A673 (cell line): ENCODE results near the gene ZACN. TPM values are rescaled to one million over a fixed set of nuclear protein-coding genes. Genes with fewer than 3 reads are reported as not detected.

Experiments
- BruUV-seq: library from RNA; stranded (reverse); fragments of 400-500 nt; replicated peaks from 2 replicates; lab custom pipeline; 2021; lab: Mats Ljungman, UMichigan
- CTCF ChIA-PET: fragments of 300-600 bp; sonication (Branson Sonifier 250); formaldehyde crosslinking; loops from one replicate; lab custom pipeline; 2022; ENCODE audit warnings: antibody characterized with exemption; lab: Charles Lee
- POLR2A ChIA-PET: fragments of 300-600 bp; sonication (Branson Sonifier 250); formaldehyde crosslinking; loops from one replicate; lab custom pipeline; 2022; ENCODE audit warnings: antibody characterized with exemption; ENCODE audit not compliant: low non-redundant PET; lab: Charles Lee
- DNase-seq: peaks from one replicate; pipeline ENCODE4 v3.0.0-alpha.2; 2015; ENCODE audit warnings: low spot score
- H3K27ac ChIP-seq: fragments of 200-600 bp; sonication (generic); 2 replicates; pipeline ENCODE4 v1.5.1; 2016; ENCODE audit warnings: mixed run types, low read depth, mild to moderate bottlenecking, mixed read lengths, antibody characterized with exemption, low read length; ENCODE audit not compliant: poor library complexity, severe bottlenecking
- H3K27me3 ChIP-seq: fragments of 200-600 bp; sonication (generic); replicated peaks from 2 replicates; pipeline ENCODE4 v1.6.1; 2017; ENCODE audit warnings: mixed run types, low read depth, mild to moderate bottlenecking, mixed read lengths, antibody characterized with exemption, low read length; ENCODE audit not compliant: insufficient read depth, poor library complexity
- H3K36me3 ChIP-seq: fragments of 200-600 bp; sonication (generic); 2 replicates; pipeline ENCODE4 v1.6.1; 2016; ENCODE audit warnings: mixed run types, mild to moderate bottlenecking, mixed read lengths, antibody characterized with exemption, low read length; ENCODE audit not compliant: insufficient read depth, poor library complexity, severe bottlenecking
- H3K4me1 ChIP-seq: fragments of 200-600 bp; sonication (generic); 2 replicates; pipeline ENCODE4 v1.6.1; 2017; ENCODE audit warnings: mixed run types, mild to moderate bottlenecking, mixed read lengths, antibody characterized with exemption, low read length; ENCODE audit not compliant: insufficient read depth, poor library complexity, severe bottlenecking
- H3K4me3 ChIP-seq: fragments of 200-600 bp; sonication (generic); 2 replicates; pipeline ENCODE4 v1.5.1; 2016; ENCODE audit warnings: low read depth, mixed run types, mild to moderate bottlenecking, mixed read lengths, low read length; ENCODE audit not compliant: poor library complexity, severe bottlenecking
- H3K9me3 ChIP-seq: fragments of 200-600 bp; sonication (generic); 2 replicates; pipeline ENCODE4 v1.6.1; 2016; ENCODE audit warnings: mixed run types, low read depth, mild to moderate bottlenecking, mixed read lengths, antibody characterized with exemption, low read length; ENCODE audit not compliant: poor library complexity, severe bottlenecking
- EZH2 ChIP-seq: fragments of 200-600 bp; sonication (generic); IDR thresholded peaks from 2 replicates; pipeline ENCODE4 v1.6.1; 2017; ENCODE audit warnings: borderline replicate concordance, low read depth, mild to moderate bottlenecking, mixed read lengths, antibody characterized with exemption, low read length; ENCODE audit not compliant: poor library complexity, severe bottlenecking
- intact Hi-C: fragments of 100-400 bp; cut with micrococcal nuclease; formaldehyde crosslinking; loops from one replicate; pipeline ENCODE4 v1.10.0; 2022; ENCODE audit not compliant: unreplicated experiment
- total RNA-seq: library from RNA; stranded (reverse); gene quantifications from 2 replicates; pipeline ENCODE4 v1.2.3, GENCODE V29; 2021
- TF ChIP-seq, protein P1 (sequence below): fragments of 300-800, 200-600 bp; sonication (generic); conservative IDR thresholded peaks from 2 replicates; pipeline ENCODE4 v1.5.1; 2017; ENCODE audit warnings: low read depth, mild to moderate bottlenecking, antibody characterized with exemption, low read length, moderate library complexity, mixed read lengths

The ZACN gene
- total RNA-seq, 1 experiment from 2014 or later = not detected

DNA sequence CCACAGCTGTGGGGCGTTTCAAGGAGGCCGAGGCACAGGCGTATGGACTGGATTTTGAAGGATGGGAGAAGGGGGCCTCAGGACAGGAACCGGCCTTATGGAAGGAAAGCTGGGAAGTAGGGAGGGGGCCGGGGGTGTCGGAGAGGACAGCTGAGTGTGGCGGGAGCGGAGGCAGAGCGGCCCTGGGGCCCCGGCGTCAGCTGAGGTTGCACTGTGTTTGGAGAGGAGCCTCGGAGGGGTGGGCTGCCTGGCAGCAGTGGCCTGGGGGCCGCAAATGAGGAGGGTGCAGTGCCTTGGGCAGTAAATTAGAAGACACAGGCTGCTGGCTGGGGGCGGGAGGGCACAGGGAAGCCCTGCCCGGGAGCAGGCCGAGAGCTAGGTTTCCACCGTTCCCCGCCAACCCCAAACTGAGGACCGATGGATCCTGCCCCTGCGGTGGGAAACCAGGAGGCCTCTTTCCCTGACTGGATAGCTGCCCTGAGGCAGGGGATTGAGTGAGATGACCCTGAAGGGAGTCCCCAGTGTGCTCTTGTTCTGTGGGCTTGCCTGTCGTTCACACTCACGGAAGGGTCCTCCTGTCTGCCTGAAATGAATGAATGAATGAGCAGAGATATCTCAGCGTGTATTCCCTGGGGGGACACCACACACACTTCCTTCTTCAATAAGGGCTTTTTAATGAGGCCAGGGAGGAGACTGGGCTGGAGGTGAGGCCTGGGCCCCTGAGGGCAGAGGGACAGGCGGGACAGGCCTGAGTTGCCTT, 43.6 kb downstream of the ZACN start:
- no peaks in the 10 kb centered on the region for H3K9me3 ChIP-seq
- ChIA-PET CTCF (interaction anchor here (1.6 kb wide), 1 partner anchor 59 kb away, joined by 10 read pairs; no protein-coding TSS in a partner anchor), POLR2A (no interaction called here)
- no peaks in the 10 kb centered on the region for H3K27me3 ChIP-seq
- H3K4me3 ChIP-seq = no peak overlapping the region
- DNase-seq = no peak
- H3K36me3 ChIP-seq = no peaks in the 10 kb centered on the region
- TF ChIP-seq, protein P1, sequence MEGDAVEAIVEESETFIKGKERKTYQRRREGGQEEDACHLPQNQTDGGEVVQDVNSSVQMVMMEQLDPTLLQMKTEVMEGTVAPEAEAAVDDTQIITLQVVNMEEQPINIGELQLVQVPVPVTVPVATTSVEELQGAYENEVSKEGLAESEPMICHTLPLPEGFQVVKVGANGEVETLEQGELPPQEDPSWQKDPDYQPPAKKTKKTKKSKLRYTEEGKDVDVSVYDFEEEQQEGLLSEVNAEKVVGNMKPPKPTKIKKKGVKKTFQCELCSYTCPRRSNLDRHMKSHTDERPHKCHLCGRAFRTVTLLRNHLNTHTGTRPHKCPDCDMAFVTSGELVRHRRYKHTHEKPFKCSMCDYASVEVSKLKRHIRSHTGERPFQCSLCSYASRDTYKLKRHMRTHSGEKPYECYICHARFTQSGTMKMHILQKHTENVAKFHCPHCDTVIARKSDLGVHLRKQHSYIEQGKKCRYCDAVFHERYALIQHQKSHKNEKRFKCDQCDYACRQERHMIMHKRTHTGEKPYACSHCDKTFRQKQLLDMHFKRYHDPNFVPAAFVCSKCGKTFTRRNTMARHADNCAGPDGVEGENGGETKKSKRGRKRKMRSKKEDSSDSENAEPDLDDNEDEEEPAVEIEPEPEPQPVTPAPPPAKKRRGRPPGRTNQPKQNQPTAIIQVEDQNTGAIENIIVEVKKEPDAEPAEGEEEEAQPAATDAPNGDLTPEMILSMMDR = no peak
- no peak for TF ChIP-seq EZH2
- H3K4me1 ChIP-seq = no peaks in the 10 kb centered on the region
- intact Hi-C loops = no loop called here
- no peak overlapping the region for H3K27ac ChIP-seq
- BruUV-seq = no TSS peak

DNA sequence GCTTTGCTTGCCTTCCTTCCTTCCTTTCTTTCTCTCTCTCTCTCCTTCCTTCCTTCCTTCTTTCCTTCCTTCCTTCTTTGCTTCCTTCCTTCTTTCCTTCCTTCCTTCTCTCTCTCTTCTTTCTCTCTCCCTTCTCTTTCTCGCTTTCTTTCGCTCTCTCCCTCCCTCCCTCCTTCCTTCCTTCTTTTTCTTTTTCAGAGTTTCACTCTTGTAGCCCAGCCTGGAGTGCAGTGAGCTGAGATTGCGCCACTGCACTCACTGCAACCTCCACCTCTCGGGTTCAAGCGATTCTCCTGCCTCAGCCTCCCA, 44.2 kb downstream of the ZACN start:
- POLR2A ChIA-PET = no interaction called here

DNA sequence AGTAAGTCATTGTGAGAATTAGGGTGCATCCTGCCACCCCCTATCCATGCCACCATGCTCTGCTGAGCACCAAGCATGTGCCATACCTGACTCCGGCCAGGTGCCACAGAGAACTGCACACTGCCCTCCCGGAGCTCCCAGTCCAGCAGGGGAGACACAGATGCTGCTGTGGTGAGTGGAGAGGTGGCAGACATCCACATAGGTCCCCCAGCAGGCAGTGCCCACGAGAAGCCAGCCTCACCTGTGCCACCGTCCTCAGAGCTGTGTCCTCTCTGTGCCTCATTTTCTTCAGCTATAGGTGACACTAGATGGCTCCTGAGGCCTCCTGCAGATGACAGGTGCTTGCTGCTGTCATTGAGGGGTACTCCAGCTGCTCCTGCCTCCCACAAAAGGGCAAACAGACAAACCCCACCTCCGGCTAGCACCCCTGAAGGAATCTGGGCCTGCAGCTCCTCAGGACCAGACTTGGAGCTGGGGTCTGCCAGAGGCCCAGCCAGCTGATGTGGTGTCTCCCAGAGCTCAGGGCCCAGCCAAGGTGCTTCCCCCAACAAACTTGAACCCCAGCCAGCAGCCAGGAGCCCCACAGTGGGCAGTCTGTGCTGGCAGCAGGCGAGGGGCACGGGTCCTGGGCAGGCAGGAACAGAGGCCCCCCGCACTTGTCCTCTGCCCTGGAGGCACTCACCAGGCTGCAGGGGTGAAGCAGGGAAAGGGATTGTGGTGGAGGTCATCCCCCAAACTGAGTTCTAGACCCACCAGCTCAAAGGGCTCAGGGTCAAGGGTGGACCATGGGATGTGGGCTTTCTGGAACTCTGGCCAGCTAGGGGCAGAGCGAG, 45.0 kb downstream of the ZACN start:
- H3K9me3 ChIP-seq = no peaks in the 10 kb centered on the region
- intact Hi-C loops = no loop called here
- CTCF ChIA-PET = interaction anchor here (0.6 to 1.7 kb wide), 3 partner anchors 24 to 58 kb away, joined by 3 to 10 read pairs (median 4); no protein-coding TSS in a partner anchor

More for the DNA sequence above, 44.2 kb downstream of the ZACN start:
- Histone ChIP-seq H3K27ac (no peak overlapping the region), H3K9me3 (no peaks in the 10 kb centered on the region), H3K27me3 (no peaks in the 10 kb centered on the region), H3K4me1 (no peaks in the 10 kb centered on the region), H3K4me3 (no peak overlapping the region), H3K36me3 (no peaks in the 10 kb centered on the region)
- DNase-seq = no peak
- TF ChIP-seq, protein P1 = no peak
- TF ChIP-seq EZH2 = no peak
- no TSS peak for BruUV-seq
- CTCF ChIA-PET = interaction anchor here (1.6 kb wide), 1 partner anchor 59 kb away, joined by 10 read pairs; no protein-coding TSS in a partner anchor
- intact Hi-C loops = no loop called here

More for the DNA sequence above, 45.0 kb downstream of the ZACN start:
- Histone ChIP-seq H3K27me3 (no peaks in the 10 kb centered on the region), H3K36me3 (no peaks in the 10 kb centered on the region), H3K4me3 (no peak overlapping the region), H3K27ac (no peak overlapping the region), H3K4me1 (no peaks in the 10 kb centered on the region)
- BruUV-seq = no TSS peak
- DNase-seq = no peak
- POLR2A ChIA-PET = no interaction called here
- TF ChIP-seq, protein P1 = no peak
- no peak for TF ChIP-seq EZH2
